Neural crest cell (in vitro differentiated cells): Measurements from ENCODE around the gene PTPRM. TPM values are rescaled to one million over a fixed set of nuclear protein-coding genes. Genes with fewer than 3 reads are reported as not detected.

ENCODE experiments used
- DNase-seq: peaks from one replicate; pipeline ENCODE4 v3.0.0; 2021; ENCODE audit warnings: low read depth, mixed read lengths, low spot score
- H3K27ac Mint-ChIP-seq: one replicate; pipeline ENCODE4 v1.8.0; 2021; ENCODE audit warnings: mild to moderate bottlenecking, mixed read lengths; ENCODE audit not compliant: unreplicated experiment
- H3K27me3 Mint-ChIP-seq: 2 replicates; pipeline ENCODE4 v1.8.0; 2021; ENCODE audit warnings: low read depth, mild to moderate bottlenecking, mixed read lengths
- H3K36me3 Mint-ChIP-seq: 2 replicates; pipeline ENCODE4 v1.8.0; 2021; ENCODE audit warnings: low read depth, mild to moderate bottlenecking, mixed read lengths
- H3K4me1 Mint-ChIP-seq: 2 replicates; pipeline ENCODE4 v1.8.0; 2021; ENCODE audit warnings: mixed read lengths
- H3K4me3 Mint-ChIP-seq: one replicate; pipeline ENCODE4 v1.8.0; 2021; ENCODE audit warnings: mild to moderate bottlenecking, mixed read lengths
- H3K9me3 Mint-ChIP-seq: 2 replicates; pipeline ENCODE4 v1.8.0; 2021; ENCODE audit warnings: mixed read lengths
- total RNA-seq: library from RNA; stranded (reverse); gene quantifications from 2 replicates; pipeline ENCODE4 v1.2.1, GENCODE V29; 2021
- TF ChIP-seq, protein P1 (sequence below): fragments of 200-600 bp; sonication (generic); conservative IDR thresholded peaks from 2 replicates; pipeline ENCODE4 v1.5.0; 2021; ENCODE audit warnings: antibody characterized with exemption, mild to moderate bottlenecking

The PTPRM gene
- total RNA-seq, 1 donor from 2014 or later, result 7.7 TPM

GRCh38 chr18:8366070-8366469 is 799.0 kb downstream of the PTPRM start:
- H3K4me1 Mint-ChIP-seq, result no peaks in the 10 kb centered on the region
- peaks cover 42% of the 10 kb centered on the region for H3K27me3 Mint-ChIP-seq
- no peaks in the 10 kb centered on the region for H3K9me3 Mint-ChIP-seq
- H3K27ac Mint-ChIP-seq, result no peak overlapping the region
- TF ChIP-seq, protein P1, sequence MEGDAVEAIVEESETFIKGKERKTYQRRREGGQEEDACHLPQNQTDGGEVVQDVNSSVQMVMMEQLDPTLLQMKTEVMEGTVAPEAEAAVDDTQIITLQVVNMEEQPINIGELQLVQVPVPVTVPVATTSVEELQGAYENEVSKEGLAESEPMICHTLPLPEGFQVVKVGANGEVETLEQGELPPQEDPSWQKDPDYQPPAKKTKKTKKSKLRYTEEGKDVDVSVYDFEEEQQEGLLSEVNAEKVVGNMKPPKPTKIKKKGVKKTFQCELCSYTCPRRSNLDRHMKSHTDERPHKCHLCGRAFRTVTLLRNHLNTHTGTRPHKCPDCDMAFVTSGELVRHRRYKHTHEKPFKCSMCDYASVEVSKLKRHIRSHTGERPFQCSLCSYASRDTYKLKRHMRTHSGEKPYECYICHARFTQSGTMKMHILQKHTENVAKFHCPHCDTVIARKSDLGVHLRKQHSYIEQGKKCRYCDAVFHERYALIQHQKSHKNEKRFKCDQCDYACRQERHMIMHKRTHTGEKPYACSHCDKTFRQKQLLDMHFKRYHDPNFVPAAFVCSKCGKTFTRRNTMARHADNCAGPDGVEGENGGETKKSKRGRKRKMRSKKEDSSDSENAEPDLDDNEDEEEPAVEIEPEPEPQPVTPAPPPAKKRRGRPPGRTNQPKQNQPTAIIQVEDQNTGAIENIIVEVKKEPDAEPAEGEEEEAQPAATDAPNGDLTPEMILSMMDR, result no peak
- H3K36me3 Mint-ChIP-seq, result no peaks in the 10 kb centered on the region
- DNase-seq, result no peak
- H3K4me3 Mint-ChIP-seq, result no peak overlapping the region

DNA sequence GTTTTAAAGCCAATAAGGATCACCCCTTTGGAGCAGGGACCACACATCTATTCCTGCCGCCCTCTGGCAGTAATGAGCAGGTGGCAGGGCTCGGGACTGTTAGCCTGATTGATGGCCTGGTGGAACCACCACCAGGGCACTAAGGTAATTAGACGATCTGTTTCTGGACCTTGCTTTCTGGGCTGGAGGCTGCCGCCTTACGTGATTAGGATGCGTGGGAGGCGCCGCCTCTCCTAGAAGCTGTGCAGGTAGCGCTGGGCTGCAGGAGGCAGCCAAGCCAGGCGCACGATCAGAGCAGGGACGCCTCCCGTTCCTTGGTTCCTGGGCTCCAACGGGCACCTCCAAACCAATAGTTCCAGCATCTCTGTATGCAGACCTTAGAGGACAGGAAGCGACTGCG is 799.5 kb downstream of the PTPRM start:
- Mint-ChIP-seq H3K36me3 (peaks cover 2% of the 10 kb centered on the region), H3K4me3 (peak overlapping the region; percentile 22), H3K9me3 (no peaks in the 10 kb centered on the region), H3K27me3 (peaks cover 44% of the 10 kb centered on the region), H3K4me1 (no peaks in the 10 kb centered on the region), H3K27ac (no peak overlapping the region)
- TF ChIP-seq, protein P1, result no peak
- no peak for DNase-seq

DNA sequence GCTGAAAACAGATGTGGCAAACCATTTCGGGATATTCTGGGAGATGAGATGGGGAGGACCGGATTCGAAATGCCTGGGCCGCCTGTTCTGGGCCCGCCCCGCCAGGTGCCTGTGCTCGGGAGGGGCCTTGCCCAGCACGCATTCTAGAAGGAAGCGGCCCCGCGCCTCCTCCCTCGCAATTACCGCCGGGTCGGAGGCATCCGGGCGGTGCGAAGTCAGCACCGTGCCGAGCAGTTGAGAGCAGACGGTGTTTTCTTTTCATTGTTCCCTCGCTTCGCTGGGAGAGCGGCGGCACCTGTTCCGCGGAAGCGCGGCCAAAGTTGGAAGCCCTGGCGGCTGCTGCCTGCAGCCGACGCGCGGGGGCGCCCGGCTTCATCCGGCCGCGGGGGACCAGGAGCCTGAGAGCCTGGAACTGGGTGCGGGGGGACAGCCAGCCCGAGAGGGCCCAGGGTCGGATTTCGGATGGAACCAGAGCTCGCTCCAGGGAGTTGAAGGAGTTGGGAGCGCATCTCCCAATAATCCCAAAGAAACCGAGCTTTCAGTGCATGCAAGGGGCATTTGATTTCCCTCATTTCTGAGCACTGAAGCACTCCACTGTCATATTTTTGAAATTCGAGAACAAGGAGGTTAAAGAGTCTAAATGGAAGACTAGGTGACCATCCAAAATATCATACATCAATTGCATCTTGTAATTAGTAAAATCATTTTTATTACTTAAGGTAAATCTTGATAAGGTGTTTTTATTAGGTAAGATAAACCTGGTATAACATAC is 800.3 kb downstream of the PTPRM start:
- Mint-ChIP-seq H3K27me3 (peaks cover 44% of the 10 kb centered on the region), H3K27ac (no peak overlapping the region), H3K36me3 (peaks cover 2% of the 10 kb centered on the region), H3K4me1 (no peaks in the 10 kb centered on the region), H3K4me3 (peak overlapping the region; percentile 22), H3K9me3 (no peaks in the 10 kb centered on the region)
- TF ChIP-seq, protein P1, result peak; percentile 72
- peak; percentile 50 for DNase-seq

DNA sequence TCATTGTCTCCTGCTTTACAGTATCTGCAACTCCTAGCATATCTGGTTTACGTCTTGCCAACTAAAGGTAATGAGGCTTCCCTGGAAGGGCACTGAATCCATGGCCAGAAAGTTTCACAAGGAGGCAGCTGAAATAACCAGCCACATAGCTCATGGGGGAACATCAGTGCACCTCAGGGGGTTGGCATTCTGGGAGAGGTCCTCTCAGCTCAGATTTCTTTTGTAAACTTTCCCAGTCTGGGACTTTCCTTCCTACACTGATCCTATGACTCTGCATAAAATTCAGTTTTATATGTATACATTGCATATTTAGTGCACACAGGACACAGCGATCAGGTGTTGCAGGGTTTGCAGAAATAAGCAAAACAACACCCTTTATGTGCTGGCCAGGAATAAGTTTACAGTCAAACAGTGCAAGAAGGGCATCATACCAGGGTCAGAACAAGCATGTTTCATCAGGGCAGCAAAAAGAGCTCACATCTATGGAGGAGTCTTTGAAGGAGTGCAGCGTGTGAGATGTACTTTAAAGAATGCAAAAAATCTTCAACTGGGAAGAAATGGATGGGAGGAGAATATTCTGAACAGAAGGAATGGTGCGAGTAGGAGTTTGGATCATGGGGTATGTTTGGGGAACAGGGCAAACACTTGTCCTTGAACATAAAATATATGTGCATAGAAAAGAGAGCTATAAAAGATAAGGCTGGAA is 801.5 kb downstream of the PTPRM start:
- no peak overlapping the region for H3K4me3 Mint-ChIP-seq
- DNase-seq, result no peak
- H3K36me3 Mint-ChIP-seq, result peaks cover 2% of the 10 kb centered on the region

GRCh38 chr18:8373486-8373885 is 806.4 kb downstream of the PTPRM start:
- Mint-ChIP-seq H3K4me3 (no peak overlapping the region), H3K4me1 (no peaks in the 10 kb centered on the region), H3K9me3 (no peaks in the 10 kb centered on the region), H3K27ac (no peak overlapping the region), H3K36me3 (peaks cover 2% of the 10 kb centered on the region), H3K27me3 (peaks cover 15% of the 10 kb centered on the region)
- TF ChIP-seq, protein P1, result no peak
- no peak for DNase-seq

More for the DNA sequence above, 801.5 kb downstream of the PTPRM start:
- H3K27ac Mint-ChIP-seq, result no peak overlapping the region
- H3K27me3 Mint-ChIP-seq, result peaks cover 44% of the 10 kb centered on the region
- no peaks in the 10 kb centered on the region for H3K9me3 Mint-ChIP-seq
- TF ChIP-seq, protein P1, result no peak
- no peaks in the 10 kb centered on the region for H3K4me1 Mint-ChIP-seq
